ENCODE results near the gene HPD. TPM values are rescaled to one million over a fixed set of nuclear protein-coding genes. Genes with fewer than 3 reads are reported as not detected.
A peak's percentile ranks its signal among the peaks of the same experiment; 100 is the strongest.

HPD gene
- total RNA-seq, 1 experiment from 2014 or later, result 0.39 TPM

- TF ChIP-seq ETV6 (CRISPR knock-in tag; IDR thresholded peaks at IDR 0.05), result peak; percentile 94
- 0 out of 2 replicates have a peak, but pooled peaks have one; percentile 47 for TF ChIP-seq ZNF219 (CRISPR knock-in tag; IDR thresholded peaks at IDR 0.05; ENCODE audit: borderline replicate concordance)
- TF ChIP-seq PREB (CRISPR knock-in tag; IDR thresholded peaks at IDR 0.05; ENCODE audit: borderline replicate concordance), result no peak
- no peak for TF ChIP-seq ZNF423 (CRISPR knock-in tag; IDR thresholded peaks at IDR 0.05)
- TF ChIP-seq, protein P1, sequence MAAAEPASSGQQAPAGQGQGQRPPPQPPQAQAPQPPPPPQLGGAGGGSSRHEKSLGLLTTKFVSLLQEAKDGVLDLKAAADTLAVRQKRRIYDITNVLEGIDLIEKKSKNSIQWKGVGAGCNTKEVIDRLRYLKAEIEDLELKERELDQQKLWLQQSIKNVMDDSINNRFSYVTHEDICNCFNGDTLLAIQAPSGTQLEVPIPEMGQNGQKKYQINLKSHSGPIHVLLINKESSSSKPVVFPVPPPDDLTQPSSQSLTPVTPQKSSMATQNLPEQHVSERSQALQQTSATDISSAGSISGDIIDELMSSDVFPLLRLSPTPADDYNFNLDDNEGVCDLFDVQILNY (CRISPR knock-in tag; IDR thresholded peaks at IDR 0.05), result peak; percentile 69; the same call in 1 of the 2 replicates
- TF ChIP-seq TP53 (CRISPR knock-in tag; IDR thresholded peaks at IDR 0.05), result no peak
- TF ChIP-seq FOXP1 (CRISPR knock-in tag; IDR thresholded peaks at IDR 0.05; ENCODE audit: borderline replicate concordance), result peak; percentile 96
- peak; percentile 83 for TF ChIP-seq SP1 (CRISPR knock-in tag; conservative IDR thresholded peaks at IDR 0.05)
- no peak for TF ChIP-seq SMAD4 (CRISPR knock-in tag; IDR thresholded peaks at IDR 0.05)
- TF ChIP-seq GABPB1 (CRISPR knock-in tag; IDR thresholded peaks at IDR 0.05), result peak; percentile 78
- no peak; the same call in none of the 2 replicates for TF ChIP-seq SMAD3 (CRISPR knock-in tag; IDR thresholded peaks at IDR 0.05; ENCODE audit: borderline replicate concordance)
- TF ChIP-seq, protein P2, sequence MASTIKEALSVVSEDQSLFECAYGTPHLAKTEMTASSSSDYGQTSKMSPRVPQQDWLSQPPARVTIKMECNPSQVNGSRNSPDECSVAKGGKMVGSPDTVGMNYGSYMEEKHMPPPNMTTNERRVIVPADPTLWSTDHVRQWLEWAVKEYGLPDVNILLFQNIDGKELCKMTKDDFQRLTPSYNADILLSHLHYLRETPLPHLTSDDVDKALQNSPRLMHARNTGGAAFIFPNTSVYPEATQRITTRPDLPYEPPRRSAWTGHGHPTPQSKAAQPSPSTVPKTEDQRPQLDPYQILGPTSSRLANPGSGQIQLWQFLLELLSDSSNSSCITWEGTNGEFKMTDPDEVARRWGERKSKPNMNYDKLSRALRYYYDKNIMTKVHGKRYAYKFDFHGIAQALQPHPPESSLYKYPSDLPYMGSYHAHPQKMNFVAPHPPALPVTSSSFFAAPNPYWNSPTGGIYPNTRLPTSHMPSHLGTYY (CRISPR knock-in tag; IDR thresholded peaks at IDR 0.05), result peak; percentile 62
- TF ChIP-seq ZNF232 (CRISPR knock-in tag; IDR thresholded peaks at IDR 0.05), result peak; percentile 82; the same call in 1 of the 2 replicates
- no peak for TF ChIP-seq ZBTB21 (CRISPR knock-in tag; IDR thresholded peaks at IDR 0.05; ENCODE audit: borderline replicate concordance)
- peak; percentile 83; the same call in 1 of the 2 replicates for TF ChIP-seq PRRX2 (CRISPR knock-in tag; IDR thresholded peaks at IDR 0.05)
- TF ChIP-seq ZNF416 (CRISPR knock-in tag; IDR thresholded peaks at IDR 0.05), result peak; percentile 63; the same call in 1 of the 2 replicates
- no peak for TF ChIP-seq ATF6 (CRISPR knock-in tag; IDR thresholded peaks at IDR 0.05)
- TF ChIP-seq JAZF1 (CRISPR knock-in tag; IDR thresholded peaks at IDR 0.05), result no peak
- TF ChIP-seq ZNF121 (CRISPR knock-in tag; IDR thresholded peaks at IDR 0.05), result no peak
- TF ChIP-seq JUN (CRISPR knock-in tag; IDR thresholded peaks at IDR 0.05), result no peak
- TF ChIP-seq EMX1 (CRISPR knock-in tag; IDR thresholded peaks at IDR 0.05), result peak; percentile 61; the same call in 1 of the 2 replicates
- TF ChIP-seq CTCF (IDR thresholded peaks at IDR 0.05), result peak; percentile 87
- TF ChIP-seq E2F4 (CRISPR knock-in tag; IDR thresholded peaks at IDR 0.05; ENCODE audit: borderline replicate concordance, low read depth), result peak; percentile 56; the same call in 1 of the 2 replicates
- no peak for TF ChIP-seq GRHL2 (CRISPR knock-in tag; IDR thresholded peaks at IDR 0.05; ENCODE audit: insufficient replicate concordance, severe bottlenecking)
- no peak for TF ChIP-seq CBFB (CRISPR knock-in tag; IDR thresholded peaks at IDR 0.05; ENCODE audit: low read depth)
- TF ChIP-seq, protein P3, sequence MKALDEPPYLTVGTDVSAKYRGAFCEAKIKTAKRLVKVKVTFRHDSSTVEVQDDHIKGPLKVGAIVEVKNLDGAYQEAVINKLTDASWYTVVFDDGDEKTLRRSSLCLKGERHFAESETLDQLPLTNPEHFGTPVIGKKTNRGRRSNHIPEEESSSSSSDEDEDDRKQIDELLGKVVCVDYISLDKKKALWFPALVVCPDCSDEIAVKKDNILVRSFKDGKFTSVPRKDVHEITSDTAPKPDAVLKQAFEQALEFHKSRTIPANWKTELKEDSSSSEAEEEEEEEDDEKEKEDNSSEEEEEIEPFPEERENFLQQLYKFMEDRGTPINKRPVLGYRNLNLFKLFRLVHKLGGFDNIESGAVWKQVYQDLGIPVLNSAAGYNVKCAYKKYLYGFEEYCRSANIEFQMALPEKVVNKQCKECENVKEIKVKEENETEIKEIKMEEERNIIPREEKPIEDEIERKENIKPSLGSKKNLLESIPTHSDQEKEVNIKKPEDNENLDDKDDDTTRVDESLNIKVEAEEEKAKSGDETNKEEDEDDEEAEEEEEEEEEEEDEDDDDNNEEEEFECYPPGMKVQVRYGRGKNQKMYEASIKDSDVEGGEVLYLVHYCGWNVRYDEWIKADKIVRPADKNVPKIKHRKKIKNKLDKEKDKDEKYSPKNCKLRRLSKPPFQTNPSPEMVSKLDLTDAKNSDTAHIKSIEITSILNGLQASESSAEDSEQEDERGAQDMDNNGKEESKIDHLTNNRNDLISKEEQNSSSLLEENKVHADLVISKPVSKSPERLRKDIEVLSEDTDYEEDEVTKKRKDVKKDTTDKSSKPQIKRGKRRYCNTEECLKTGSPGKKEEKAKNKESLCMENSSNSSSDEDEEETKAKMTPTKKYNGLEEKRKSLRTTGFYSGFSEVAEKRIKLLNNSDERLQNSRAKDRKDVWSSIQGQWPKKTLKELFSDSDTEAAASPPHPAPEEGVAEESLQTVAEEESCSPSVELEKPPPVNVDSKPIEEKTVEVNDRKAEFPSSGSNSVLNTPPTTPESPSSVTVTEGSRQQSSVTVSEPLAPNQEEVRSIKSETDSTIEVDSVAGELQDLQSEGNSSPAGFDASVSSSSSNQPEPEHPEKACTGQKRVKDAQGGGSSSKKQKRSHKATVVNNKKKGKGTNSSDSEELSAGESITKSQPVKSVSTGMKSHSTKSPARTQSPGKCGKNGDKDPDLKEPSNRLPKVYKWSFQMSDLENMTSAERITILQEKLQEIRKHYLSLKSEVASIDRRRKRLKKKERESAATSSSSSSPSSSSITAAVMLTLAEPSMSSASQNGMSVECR (CRISPR knock-in tag; IDR thresholded peaks at IDR 0.05; ENCODE audit: borderline replicate concordance), result no peak; the same call in 1 of the 2 replicates
- TF ChIP-seq NR3C1 (CRISPR knock-in tag; conservative IDR thresholded peaks at IDR 0.05; ENCODE audit: low read depth), result no peak
Observed at GRCh38 chr12:121793838-121794533, 64.7 kb downstream of the HPD start (continued).
